ENCODE results near the gene EEFSEC.

DNA sequence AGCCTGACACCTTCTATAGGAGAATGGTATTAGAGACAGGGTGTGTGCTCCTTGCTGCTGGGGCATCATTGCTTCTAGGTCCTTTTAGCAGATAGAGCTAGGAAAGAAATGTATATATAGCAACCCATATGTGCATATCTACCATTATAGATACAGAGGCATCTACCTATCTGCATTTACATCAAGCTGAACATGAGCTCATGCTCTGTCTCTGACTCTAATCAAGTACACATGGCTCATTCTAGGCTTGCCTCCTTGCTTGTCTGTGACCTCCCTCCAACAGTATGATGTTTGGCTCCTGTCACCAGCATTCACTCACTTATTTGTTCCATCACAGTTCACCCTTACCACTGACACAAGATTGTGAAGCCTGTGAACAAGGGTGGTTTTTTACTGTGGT is 133.4 kb downstream of the EEFSEC start:
- TF ChIP-seq EZH2 (IDR thresholded peaks at IDR 0.05; ENCODE audit: insufficient read depth, poor library complexity, severe bottlenecking) (no peak), EZH2phosphoT487 (IDR thresholded peaks at IDR 0.05; ENCODE audit: insufficient read depth, low read depth) (no peak)

Data from GM23248 (cell line).